ENCODE results near the gene UBTF.

DNA sequence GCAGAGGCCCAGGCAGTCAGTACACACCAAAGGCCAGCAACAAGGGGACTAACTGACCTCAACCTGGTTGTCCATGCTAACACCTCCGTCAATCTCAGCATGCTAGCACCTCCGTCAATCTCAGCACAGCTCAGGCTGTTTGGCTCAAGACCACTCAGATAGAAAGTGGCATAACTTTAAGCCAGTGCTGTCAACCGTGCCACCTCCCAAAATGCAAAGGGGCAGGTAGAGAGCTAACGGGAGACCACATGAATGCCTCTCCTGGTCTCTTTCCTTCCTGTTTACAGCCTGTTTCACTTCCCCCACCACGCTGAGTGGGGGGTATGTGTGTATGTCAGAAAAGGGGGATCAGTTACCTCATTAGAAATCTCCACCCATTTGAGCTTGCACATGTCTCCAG, 3.3 kb downstream of the UBTF start:
- TF ChIP-seq, protein P1, sequence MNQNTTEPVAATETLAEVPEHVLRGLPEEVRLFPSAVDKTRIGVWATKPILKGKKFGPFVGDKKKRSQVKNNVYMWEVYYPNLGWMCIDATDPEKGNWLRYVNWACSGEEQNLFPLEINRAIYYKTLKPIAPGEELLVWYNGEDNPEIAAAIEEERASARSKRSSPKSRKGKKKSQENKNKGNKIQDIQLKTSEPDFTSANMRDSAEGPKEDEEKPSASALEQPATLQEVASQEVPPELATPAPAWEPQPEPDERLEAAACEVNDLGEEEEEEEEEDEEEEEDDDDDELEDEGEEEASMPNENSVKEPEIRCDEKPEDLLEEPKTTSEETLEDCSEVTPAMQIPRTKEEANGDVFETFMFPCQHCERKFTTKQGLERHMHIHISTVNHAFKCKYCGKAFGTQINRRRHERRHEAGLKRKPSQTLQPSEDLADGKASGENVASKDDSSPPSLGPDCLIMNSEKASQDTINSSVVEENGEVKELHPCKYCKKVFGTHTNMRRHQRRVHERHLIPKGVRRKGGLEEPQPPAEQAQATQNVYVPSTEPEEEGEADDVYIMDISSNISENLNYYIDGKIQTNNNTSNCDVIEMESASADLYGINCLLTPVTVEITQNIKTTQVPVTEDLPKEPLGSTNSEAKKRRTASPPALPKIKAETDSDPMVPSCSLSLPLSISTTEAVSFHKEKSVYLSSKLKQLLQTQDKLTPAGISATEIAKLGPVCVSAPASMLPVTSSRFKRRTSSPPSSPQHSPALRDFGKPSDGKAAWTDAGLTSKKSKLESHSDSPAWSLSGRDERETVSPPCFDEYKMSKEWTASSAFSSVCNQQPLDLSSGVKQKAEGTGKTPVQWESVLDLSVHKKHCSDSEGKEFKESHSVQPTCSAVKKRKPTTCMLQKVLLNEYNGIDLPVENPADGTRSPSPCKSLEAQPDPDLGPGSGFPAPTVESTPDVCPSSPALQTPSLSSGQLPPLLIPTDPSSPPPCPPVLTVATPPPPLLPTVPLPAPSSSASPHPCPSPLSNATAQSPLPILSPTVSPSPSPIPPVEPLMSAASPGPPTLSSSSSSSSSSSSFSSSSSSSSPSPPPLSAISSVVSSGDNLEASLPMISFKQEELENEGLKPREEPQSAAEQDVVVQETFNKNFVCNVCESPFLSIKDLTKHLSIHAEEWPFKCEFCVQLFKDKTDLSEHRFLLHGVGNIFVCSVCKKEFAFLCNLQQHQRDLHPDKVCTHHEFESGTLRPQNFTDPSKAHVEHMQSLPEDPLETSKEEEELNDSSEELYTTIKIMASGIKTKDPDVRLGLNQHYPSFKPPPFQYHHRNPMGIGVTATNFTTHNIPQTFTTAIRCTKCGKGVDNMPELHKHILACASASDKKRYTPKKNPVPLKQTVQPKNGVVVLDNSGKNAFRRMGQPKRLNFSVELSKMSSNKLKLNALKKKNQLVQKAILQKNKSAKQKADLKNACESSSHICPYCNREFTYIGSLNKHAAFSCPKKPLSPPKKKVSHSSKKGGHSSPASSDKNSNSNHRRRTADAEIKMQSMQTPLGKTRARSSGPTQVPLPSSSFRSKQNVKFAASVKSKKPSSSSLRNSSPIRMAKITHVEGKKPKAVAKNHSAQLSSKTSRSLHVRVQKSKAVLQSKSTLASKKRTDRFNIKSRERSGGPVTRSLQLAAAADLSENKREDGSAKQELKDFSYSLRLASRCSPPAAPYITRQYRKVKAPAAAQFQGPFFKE (tag by site-specific recombination; IDR thresholded peaks at IDR 0.05; ENCODE audit: borderline replicate concordance) = no peak
- no peak for TF ChIP-seq MYNN (tag by site-specific recombination; IDR thresholded peaks at IDR 0.05; ENCODE audit: borderline replicate concordance)
- TF ChIP-seq ZNF140 (tag by site-specific recombination; IDR thresholded peaks at IDR 0.05) = no peak
- TF ChIP-seq ZBTB7A (tag by site-specific recombination; IDR thresholded peaks at IDR 0.05; ENCODE audit: low read depth) = no peak
- TF ChIP-seq SP2 (tag by site-specific recombination; IDR thresholded peaks at IDR 0.05) = no peak
- TF ChIP-seq, protein P2, sequence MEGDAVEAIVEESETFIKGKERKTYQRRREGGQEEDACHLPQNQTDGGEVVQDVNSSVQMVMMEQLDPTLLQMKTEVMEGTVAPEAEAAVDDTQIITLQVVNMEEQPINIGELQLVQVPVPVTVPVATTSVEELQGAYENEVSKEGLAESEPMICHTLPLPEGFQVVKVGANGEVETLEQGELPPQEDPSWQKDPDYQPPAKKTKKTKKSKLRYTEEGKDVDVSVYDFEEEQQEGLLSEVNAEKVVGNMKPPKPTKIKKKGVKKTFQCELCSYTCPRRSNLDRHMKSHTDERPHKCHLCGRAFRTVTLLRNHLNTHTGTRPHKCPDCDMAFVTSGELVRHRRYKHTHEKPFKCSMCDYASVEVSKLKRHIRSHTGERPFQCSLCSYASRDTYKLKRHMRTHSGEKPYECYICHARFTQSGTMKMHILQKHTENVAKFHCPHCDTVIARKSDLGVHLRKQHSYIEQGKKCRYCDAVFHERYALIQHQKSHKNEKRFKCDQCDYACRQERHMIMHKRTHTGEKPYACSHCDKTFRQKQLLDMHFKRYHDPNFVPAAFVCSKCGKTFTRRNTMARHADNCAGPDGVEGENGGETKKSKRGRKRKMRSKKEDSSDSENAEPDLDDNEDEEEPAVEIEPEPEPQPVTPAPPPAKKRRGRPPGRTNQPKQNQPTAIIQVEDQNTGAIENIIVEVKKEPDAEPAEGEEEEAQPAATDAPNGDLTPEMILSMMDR (tag by site-specific recombination; IDR thresholded peaks at IDR 0.05) = no peak

All from HEK293 (cell line).